GM19023 (cell line): ENCODE results near the gene PLEKHG4B.

ENCODE experiments used
- ATAC-seq: cut with Tn5 transposase; IDR thresholded peaks from one replicate; pipeline ENCODE4 v1.9.1; 2021; ENCODE audit warnings: mild to moderate bottlenecking, moderate library complexity; ENCODE audit not compliant: unreplicated experiment

The PLEKHG4B gene

GRCh38 chr5:75331-76320 lies 16.3 kb upstream of the PLEKHG4B start:
- ATAC-seq, result no peak

DNA sequence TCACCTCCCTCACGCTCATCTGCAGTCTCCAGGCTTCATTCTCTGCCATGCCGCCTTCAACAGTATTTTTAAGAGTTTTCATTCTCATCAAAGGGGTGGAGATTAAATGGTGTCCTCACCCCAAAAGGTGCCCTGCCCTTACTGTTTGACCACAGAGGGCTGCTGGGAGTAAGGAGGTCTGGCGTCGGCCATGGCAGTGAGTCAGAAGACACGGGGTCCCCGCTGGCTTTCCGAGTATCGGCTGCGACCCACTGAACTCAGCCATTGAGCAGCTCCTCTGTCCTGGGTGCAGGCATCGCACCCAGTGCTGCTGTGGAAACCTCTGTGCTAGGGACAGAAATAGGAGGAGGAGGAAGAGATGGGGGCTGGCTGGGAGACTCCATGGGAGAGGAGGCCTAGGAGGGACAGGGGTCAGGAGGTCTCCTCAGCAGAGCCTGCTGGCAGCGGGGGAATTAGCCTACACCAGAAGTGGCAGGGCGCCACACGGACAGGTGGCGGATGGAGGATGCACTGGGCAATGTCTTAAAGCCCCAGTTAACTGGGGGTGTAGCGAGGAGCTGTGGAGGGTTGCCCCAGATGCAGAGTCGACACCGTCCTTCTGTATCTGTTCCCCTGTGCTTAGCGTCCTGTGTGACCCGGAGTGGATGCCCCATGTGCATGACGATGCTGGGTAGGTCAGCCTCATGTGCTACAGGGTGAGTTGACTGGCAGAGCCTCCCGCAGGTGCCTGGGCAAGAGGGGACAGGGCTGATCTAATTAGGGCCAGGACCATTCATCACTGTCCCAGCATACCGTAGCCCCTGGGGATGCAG lies 15.4 kb upstream of the PLEKHG4B start:
- no peak for ATAC-seq

GRCh38 chr5:77170-77501 lies 14.8 kb upstream of the PLEKHG4B start:
- no peak for ATAC-seq

DNA sequence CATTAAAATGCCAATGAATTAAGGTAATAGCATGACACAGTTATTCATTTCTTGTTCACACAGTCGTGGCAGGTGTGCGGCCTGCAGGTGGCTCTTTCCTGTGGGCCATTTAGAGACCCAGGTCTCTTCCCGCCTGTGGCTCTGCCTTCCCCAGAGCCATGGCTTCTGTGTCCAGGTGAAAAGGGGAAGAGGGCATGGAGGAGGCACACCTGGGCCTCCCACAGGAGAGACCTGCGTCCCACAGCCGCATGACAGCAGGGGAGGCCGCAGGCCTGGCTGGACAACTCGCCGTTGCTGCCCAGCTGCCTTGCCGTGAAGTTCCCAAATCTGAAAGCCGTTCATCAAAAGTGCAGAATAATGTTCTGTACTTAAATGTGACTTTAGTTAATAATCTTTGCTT lies 14.4 kb upstream of the PLEKHG4B start:
- no peak for ATAC-seq

- ATAC-seq, result no peak
Observed at GRCh38 chr5:77957-78804, 13.8 kb upstream of the PLEKHG4B start.

- ATAC-seq, result no peak
Observed at GRCh38 chr5:78805-79149, 13.2 kb upstream of the PLEKHG4B start.

- ATAC-seq, result no peak
Observed at GRCh38 chr5:79263-79662, 12.7 kb upstream of the PLEKHG4B start.

- ATAC-seq, result no peak
Observed at GRCh38 chr5:79821-80220, 12.1 kb upstream of the PLEKHG4B start.

- no peak for ATAC-seq
Observed at GRCh38 chr5:81391-82021, 10.5 kb upstream of the PLEKHG4B start.

DNA sequence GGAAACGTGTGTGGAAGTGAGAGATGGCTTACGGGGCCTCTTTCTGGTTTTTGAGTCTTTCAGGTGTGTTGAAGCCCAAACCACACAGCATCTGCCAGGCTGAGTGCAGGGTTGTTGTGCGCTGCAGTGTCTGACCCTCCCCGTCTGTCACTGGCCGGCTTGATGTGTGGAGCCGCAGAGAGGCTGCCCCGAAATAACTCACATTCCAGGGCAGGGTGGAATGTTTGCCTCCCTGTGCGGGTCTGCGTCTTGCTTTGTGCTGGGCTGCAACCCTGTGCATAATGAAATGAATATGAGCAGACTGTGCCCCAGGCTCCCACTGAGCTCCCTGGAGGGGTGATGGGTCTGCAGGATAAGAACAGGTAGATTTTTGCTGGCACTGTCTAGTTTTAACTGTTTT lies 9.9 kb upstream of the PLEKHG4B start:
- no peak for ATAC-seq

- no peak for ATAC-seq
Observed at GRCh38 chr5:82570-82969, 9.4 kb upstream of the PLEKHG4B start.

- no peak for ATAC-seq
Observed at GRCh38 chr5:83029-83428, 8.9 kb upstream of the PLEKHG4B start.

- ATAC-seq, result no peak
Observed at GRCh38 chr5:85334-85995, 6.5 kb upstream of the PLEKHG4B start.

- ATAC-seq, result no peak
Observed at GRCh38 chr5:89337-90286, 2.4 kb upstream of the PLEKHG4B start.

DNA sequence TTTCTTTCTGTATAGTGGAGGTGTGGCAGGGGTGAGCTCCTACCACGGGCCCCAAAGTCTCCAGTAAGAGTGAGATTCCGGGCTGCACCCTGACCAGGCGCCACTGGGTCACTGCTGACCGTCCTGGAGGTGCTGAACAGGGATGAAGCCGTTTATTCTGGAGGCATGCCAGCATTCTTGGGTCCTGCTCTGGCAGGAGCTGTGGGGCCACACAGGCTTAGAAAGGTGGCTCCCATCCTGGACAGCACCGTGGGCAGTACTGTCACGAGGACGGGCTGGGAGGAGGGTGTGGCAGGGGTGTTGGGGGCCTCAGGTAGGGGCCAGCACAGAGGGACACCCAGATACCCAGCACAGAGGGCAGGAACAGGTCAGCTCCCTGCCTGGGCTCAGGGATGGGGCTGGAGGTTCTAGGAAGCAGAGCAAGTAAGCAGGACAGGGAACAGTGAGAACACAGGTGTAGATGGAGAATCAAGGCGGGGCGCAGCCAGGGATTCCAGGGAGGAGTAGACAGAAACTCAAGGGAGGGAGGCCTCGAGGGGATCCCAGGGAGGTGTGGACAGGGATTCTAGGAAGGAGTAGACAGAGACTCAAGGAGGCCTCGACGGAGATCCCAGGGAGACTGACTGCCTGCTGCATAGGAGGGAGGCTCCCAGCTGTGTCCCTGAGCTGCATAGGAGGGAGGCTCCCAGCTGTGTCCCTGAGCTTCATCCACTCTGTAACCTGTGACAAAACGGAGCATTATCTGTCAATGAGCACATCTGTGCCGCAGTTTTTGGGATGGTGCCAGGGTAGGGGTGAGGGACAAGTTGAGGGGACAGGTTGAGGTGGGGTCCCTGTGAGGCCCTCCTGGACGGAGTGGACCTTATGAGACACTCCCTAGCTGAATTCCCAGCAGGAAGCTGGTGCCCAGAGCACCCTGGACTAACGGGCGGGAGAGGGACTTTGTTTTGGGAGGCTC lies 1.1 kb upstream of the PLEKHG4B start:
- no peak for ATAC-seq

DNA sequence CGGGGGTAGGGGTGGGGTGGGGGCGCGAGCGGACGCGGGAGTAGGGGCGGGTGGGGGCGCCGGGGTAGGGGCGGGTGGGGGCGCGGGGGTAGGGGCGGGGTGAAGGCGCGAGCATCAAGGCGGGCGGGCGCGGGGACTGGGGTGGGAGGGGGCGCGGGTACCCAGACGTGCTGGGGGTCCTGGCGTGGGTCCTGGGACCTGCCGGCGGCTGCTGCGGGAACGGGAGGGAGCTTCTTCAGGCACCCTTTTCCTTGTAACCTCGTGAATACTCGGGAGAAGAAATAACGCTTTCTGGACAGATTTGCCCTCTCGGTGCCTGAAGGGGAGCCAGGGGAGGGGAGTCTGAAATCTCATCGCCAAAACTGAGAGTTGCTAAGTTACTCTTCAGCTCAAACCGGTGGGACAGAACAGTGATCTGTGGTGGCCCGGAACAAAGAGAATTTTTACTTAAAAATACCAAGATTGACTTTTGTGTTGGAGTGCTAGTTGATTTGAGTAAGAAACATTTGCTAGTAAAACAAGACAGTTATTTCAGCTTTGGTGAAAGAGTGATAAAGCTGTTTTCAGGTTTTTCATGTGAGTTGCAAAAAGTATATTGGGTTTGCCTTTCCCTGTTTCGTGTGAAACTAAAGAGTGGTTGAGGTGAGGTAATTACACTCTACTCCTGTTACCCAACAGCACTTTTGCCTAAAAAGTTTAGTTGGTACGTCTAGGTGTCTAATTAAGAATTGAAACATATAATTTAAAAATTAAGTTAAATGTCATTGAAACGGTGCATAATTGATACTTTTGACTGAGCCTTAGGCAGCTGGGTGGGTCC lies 643 bp downstream of the PLEKHG4B start:
- ATAC-seq, result no peak
